NK-92 (cell line): ENCODE measurements around the gene SCO2.
A peak's percentile ranks its signal among the peaks of the same experiment; 100 is the strongest.
"Not testable (repeated sequence)": the region's sequence is repeated elsewhere in the genome, so short reads cannot be mapped to it uniquely, and the experiment has no call there.

ENCODE experiments used
- DNase-seq: peaks from one replicate; lab custom pipeline; 2025; ENCODE audit not compliant: unreplicated experiment; lab: John Stamatoyannopoulos, UW

SCO2 gene

GRCh38 chr22:50522208-50522805 is 3.1 kb downstream of the SCO2 start:
- DNase-seq, result no peak

GRCh38 chr22:50521710-50522109 is 3.7 kb downstream of the SCO2 start:
- no peak for DNase-seq

GRCh38 chr22:50520826-50521453 is 4.5 kb downstream of the SCO2 start:
- DNase-seq, result no peak

- DNase-seq, result not testable (repeated sequence)
Measured at GRCh38 chr22:50520184-50520583, 5.2 kb downstream of the SCO2 start.

- DNase-seq, result no peak
Measured at GRCh38 chr22:50519151-50519550, 6.2 kb downstream of the SCO2 start.

- no peak for DNase-seq
Measured at GRCh38 chr22:50518606-50519005, 6.8 kb downstream of the SCO2 start.

- DNase-seq, result no peak
Measured at GRCh38 chr22:50517495-50518260, 7.7 kb downstream of the SCO2 start.

GRCh38 chr22:50516891-50517290 is 8.5 kb downstream of the SCO2 start:
- DNase-seq, result no peak

- no peak for DNase-seq
Measured at GRCh38 chr22:50516068-50516467, 9.3 kb downstream of the SCO2 start.

GRCh38 chr22:50513175-50513574 is 12.2 kb downstream of the SCO2 start:
- DNase-seq, result no peak

- no peak for DNase-seq
Measured at GRCh38 chr22:50508897-50509296, 16.5 kb downstream of the SCO2 start.

- peak; percentile 94 for DNase-seq
Measured at GRCh38 chr22:50507991-50508884, 17.2 kb downstream of the SCO2 start, which contains the start of gene NCAPH2. TSS of gene NCAPH2 (plus strand) at chr22:50508224. CDS start at chr22:50508338, 114 bp downstream.

- no peak for DNase-seq
Measured at GRCh38 chr22:50507421-50507990, 17.9 kb downstream of the SCO2 start, which contains the start of gene LMF2. TSS of gene LMF2 (minus strand) at chr22:50507702. CDS start at chr22:50507675, 27 bp downstream.

- no peak for DNase-seq
Measured at GRCh38 chr22:50506611-50507420, 18.6 kb downstream of the SCO2 start.

- DNase-seq, result no peak
Measured at GRCh38 chr22:50505776-50506610, 19.4 kb downstream of the SCO2 start.

GRCh38 chr22:50505276-50505775 is 20.1 kb downstream of the SCO2 start:
- DNase-seq, result no peak

- no peak for DNase-seq
Measured at GRCh38 chr22:50504369-50505211, 20.8 kb downstream of the SCO2 start.
